ENCODE measurements around the gene ZSCAN5C.
"Not testable (repeated sequence)": the region's sequence is repeated elsewhere in the genome, so short reads cannot be mapped to it uniquely, and the experiment has no call there.

Gene ZSCAN5C

GRCh38 chr19:56191115-56191514 lies 11.0 kb upstream of the ZSCAN5C start:
- H3K36me3 ChIP-seq (ENCODE audit: insufficient read depth, low read length): no peaks in the 10 kb centered on the region

DNA sequence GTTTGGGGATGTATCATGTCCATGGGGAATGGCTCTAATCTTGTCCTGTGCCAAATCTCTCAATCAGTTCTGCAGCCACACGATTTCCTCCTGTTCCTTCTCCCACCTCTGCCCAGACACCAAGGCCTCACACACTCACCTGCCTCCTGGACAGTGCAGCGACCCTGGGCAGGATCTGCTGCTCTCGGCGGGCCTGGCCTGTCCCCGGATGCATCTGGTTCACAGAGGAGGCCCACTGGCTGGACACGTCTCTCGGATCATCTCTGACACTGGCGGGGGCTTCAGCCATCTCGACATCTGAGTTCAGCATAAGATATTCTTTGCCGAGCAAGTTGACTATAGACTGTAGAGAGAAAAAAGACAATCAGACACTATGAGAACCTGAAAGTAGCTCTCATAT lies 10.4 kb upstream of the ZSCAN5C start:
- no peak for TF ChIP-seq EZH2 (IDR thresholded peaks at IDR 0.05; ENCODE audit: borderline replicate concordance, low read length)
- TF ChIP-seq, protein P1, sequence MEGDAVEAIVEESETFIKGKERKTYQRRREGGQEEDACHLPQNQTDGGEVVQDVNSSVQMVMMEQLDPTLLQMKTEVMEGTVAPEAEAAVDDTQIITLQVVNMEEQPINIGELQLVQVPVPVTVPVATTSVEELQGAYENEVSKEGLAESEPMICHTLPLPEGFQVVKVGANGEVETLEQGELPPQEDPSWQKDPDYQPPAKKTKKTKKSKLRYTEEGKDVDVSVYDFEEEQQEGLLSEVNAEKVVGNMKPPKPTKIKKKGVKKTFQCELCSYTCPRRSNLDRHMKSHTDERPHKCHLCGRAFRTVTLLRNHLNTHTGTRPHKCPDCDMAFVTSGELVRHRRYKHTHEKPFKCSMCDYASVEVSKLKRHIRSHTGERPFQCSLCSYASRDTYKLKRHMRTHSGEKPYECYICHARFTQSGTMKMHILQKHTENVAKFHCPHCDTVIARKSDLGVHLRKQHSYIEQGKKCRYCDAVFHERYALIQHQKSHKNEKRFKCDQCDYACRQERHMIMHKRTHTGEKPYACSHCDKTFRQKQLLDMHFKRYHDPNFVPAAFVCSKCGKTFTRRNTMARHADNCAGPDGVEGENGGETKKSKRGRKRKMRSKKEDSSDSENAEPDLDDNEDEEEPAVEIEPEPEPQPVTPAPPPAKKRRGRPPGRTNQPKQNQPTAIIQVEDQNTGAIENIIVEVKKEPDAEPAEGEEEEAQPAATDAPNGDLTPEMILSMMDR (IDR thresholded peaks at IDR 0.05; ENCODE audit: low read length): no peak
- Histone ChIP-seq H3K9me2 (ENCODE audit: low read depth, low read length) (no peaks in the 10 kb centered on the region), H3K9ac (ENCODE audit: low read length) (no peak overlapping the region), H3F3A (ENCODE audit: insufficient read depth, low read length) (no peaks in the 10 kb centered on the region), H3K27me3 (ENCODE audit: insufficient read depth, low read length) (no peaks in the 10 kb centered on the region), H3K36me3 (ENCODE audit: insufficient read depth, low read length) (no peaks in the 10 kb centered on the region), H2AFZ (ENCODE audit: low read length) (no peak overlapping the region), H3K79me2 (ENCODE audit: insufficient read depth, low read length) (no peaks in the 10 kb centered on the region), H3K4me1 (ENCODE audit: insufficient read depth, low read length, severe bottlenecking) (no peaks in the 10 kb centered on the region), H3K4me3 (ENCODE audit: low read depth, low read length, poor library complexity, severe bottlenecking) (no peak overlapping the region), H4K20me1 (ENCODE audit: insufficient read depth, low read length) (no peaks in the 10 kb centered on the region), H3K4me2 (ENCODE audit: low read length) (no peak overlapping the region), H3K9me3 (ENCODE audit: low read length) (no peaks in the 10 kb centered on the region), H3K27ac (ENCODE audit: low read depth, low read length, poor library complexity, severe bottlenecking) (no peak overlapping the region)

More at GRCh38 chr19:56191115-56191514, 11.0 kb upstream of the ZSCAN5C start:
- Histone ChIP-seq H4K20me1 (ENCODE audit: insufficient read depth, low read length) (no peaks in the 10 kb centered on the region), H3K79me2 (ENCODE audit: insufficient read depth, low read length) (no peaks in the 10 kb centered on the region), H3K27me3 (ENCODE audit: insufficient read depth, low read length) (no peaks in the 10 kb centered on the region), H3K27ac (ENCODE audit: low read depth, low read length, poor library complexity, severe bottlenecking) (no peak overlapping the region), H3K4me1 (ENCODE audit: insufficient read depth, low read length, severe bottlenecking) (no peaks in the 10 kb centered on the region), H3F3A (ENCODE audit: insufficient read depth, low read length) (no peaks in the 10 kb centered on the region), H3K9me3 (ENCODE audit: low read length) (no peaks in the 10 kb centered on the region), H2AFZ (ENCODE audit: low read length) (no peak overlapping the region), H3K4me3 (ENCODE audit: low read depth, low read length, poor library complexity, severe bottlenecking) (no peak overlapping the region), H3K9ac (ENCODE audit: low read length) (no peak overlapping the region), H3K4me2 (ENCODE audit: low read length) (no peak overlapping the region), H3K9me2 (ENCODE audit: low read depth, low read length) (no peaks in the 10 kb centered on the region)
- TF ChIP-seq, protein P1 (IDR thresholded peaks at IDR 0.05; ENCODE audit: low read length): peak; percentile 24; the same call in 1 of the 2 replicates
- no peak for TF ChIP-seq EZH2 (IDR thresholded peaks at IDR 0.05; ENCODE audit: borderline replicate concordance, low read length)

GRCh38 chr19:56193981-56194640 lies 8.0 kb upstream of the ZSCAN5C start:
- Histone ChIP-seq H3F3A (ENCODE audit: insufficient read depth, low read length) (no peaks in the 10 kb centered on the region), H3K9me3 (ENCODE audit: low read length) (no peaks in the 10 kb centered on the region), H3K4me2 (ENCODE audit: low read length) (no peak overlapping the region), H3K79me2 (ENCODE audit: insufficient read depth, low read length) (no peaks in the 10 kb centered on the region), H3K9me2 (ENCODE audit: low read depth, low read length) (no peaks in the 10 kb centered on the region), H3K36me3 (ENCODE audit: insufficient read depth, low read length) (no peaks in the 10 kb centered on the region), H3K4me1 (ENCODE audit: insufficient read depth, low read length, severe bottlenecking) (no peaks in the 10 kb centered on the region), H4K20me1 (ENCODE audit: insufficient read depth, low read length) (no peaks in the 10 kb centered on the region), H3K9ac (ENCODE audit: low read length) (no peak overlapping the region), H3K27me3 (ENCODE audit: insufficient read depth, low read length) (no peaks in the 10 kb centered on the region), H2AFZ (ENCODE audit: low read length) (no peak overlapping the region), H3K27ac (ENCODE audit: low read depth, low read length, poor library complexity, severe bottlenecking) (no peak overlapping the region), H3K4me3 (ENCODE audit: low read depth, low read length, poor library complexity, severe bottlenecking) (no peak overlapping the region)
- TF ChIP-seq, protein P1 (IDR thresholded peaks at IDR 0.05; ENCODE audit: low read length): no peak
- no peak for TF ChIP-seq EZH2 (IDR thresholded peaks at IDR 0.05; ENCODE audit: borderline replicate concordance, low read length)

- not testable (repeated sequence) for H3K4me2 ChIP-seq (ENCODE audit: low read length); H3K9me3 ChIP-seq (ENCODE audit: low read length); H3F3A ChIP-seq (ENCODE audit: insufficient read depth, low read length); H3K4me3 ChIP-seq (ENCODE audit: low read depth, low read length, poor library complexity, severe bottlenecking); H3K4me1 ChIP-seq (ENCODE audit: insufficient read depth, low read length, severe bottlenecking); H2AFZ ChIP-seq (ENCODE audit: low read length); H4K20me1 ChIP-seq (ENCODE audit: insufficient read depth, low read length); H3K9me2 ChIP-seq (ENCODE audit: low read depth, low read length); H3K27me3 ChIP-seq (ENCODE audit: insufficient read depth, low read length); H3K9ac ChIP-seq (ENCODE audit: low read length); H3K79me2 ChIP-seq (ENCODE audit: insufficient read depth, low read length); H3K27ac ChIP-seq (ENCODE audit: low read depth, low read length, poor library complexity, severe bottlenecking); H3K36me3 ChIP-seq (ENCODE audit: insufficient read depth, low read length)
These were observed 4.4 kb upstream of the ZSCAN5C start, which contains the start of gene ZSCAN5B for GRCh38 chr19:56197646-56198045. ZSCAN5B (minus strand) TSS chr19:56197783; CDS start chr19:56193052, 4,731 bp downstream.
